ENCODE measurements around the gene RPL10A.

The RPL10A gene

GRCh38 chr6:35519313-35520015, 51.3 kb downstream of the RPL10A start:
- H3K27me3 ChIP-seq (replicated peaks; ENCODE audit: control insufficient read depth, insufficient read depth, low read length): no peaks in the 10 kb centered on the region
- H3K4me3 ChIP-seq (replicated peaks; ENCODE audit: low read depth, low read length): no peak overlapping the region
- H3K36me3 ChIP-seq (ENCODE audit: control insufficient read depth, insufficient read depth, low read length): no peaks in the 10 kb centered on the region
- no peak for DNase-seq (ENCODE audit: extremely low read depth, insufficient read length)
- TF ChIP-seq CTCF (IDR thresholded peaks at IDR 0.05; ENCODE audit: insufficient read depth, low read length, poor library complexity, severe bottlenecking): no peak

Data from GM06990 (cell line).